Fibroblast of lung (primary cell): ENCODE measurements around the gene UGT1A10. TPM values are rescaled to one million over a fixed set of nuclear protein-coding genes. Genes with fewer than 3 reads are reported as not detected.

ENCODE experiments used
- DNase-seq, 2 donors: peaks; one replicate each; pipeline versions ENCODE4 v3.0.0 to v3.0.0-alpha.2; 2010; ENCODE audit warnings: low read depth in 2 of 2
- H2AFZ ChIP-seq: 2 replicates; pipeline ENCODE4 v1.5.1; 2012; ENCODE audit warnings: low read length, control low read depth, inconsistent platforms
- H3K27ac ChIP-seq: 2 replicates; pipeline ENCODE4 v1.5.1; 2011; ENCODE audit warnings: low read length, control low read depth; ENCODE audit not compliant: insufficient read depth
- H3K27me3 ChIP-seq: 2 replicates; pipeline ENCODE4 v1.5.1; 2011; ENCODE audit warnings: mild to moderate bottlenecking, low read length; ENCODE audit not compliant: control insufficient read depth, insufficient read depth
- H3K36me3 ChIP-seq: 2 replicates; pipeline ENCODE4 v1.5.1; 2011; ENCODE audit warnings: low read length; ENCODE audit not compliant: control insufficient read depth, insufficient read depth
- H3K4me1 ChIP-seq: 2 replicates; pipeline ENCODE4 v1.5.1; 2011; ENCODE audit warnings: low read length; ENCODE audit not compliant: control insufficient read depth, insufficient read depth; ENCODE audit errors: extremely low read depth
- H3K4me2 ChIP-seq: 2 replicates; pipeline ENCODE4 v1.5.1; 2011; ENCODE audit warnings: low read length, control low read depth; ENCODE audit not compliant: insufficient read depth; ENCODE audit errors: extremely low read depth
- H3K4me3 ChIP-seq, 4 experiments: fragments of 200-600 bp in 1 of 4; sonication (generic) in 1 of 4; replicated peaks in 1 of 4; 2 replicates each; pipeline ENCODE4 v1.5.1; 2011 to 2016; ENCODE audit warnings: low read length in 4 of 4, low read depth in 3 of 4, mild to moderate bottlenecking in 3 of 4, control low read depth in 2 of 4, inconsistent platforms in 1 of 4, mixed read lengths in 1 of 4; ENCODE audit not compliant: insufficient read depth in 1 of 4; ENCODE audit errors: control extremely low read depth in 1 of 4
- H3K79me2 ChIP-seq: 2 replicates; pipeline ENCODE4 v1.5.1; 2012; ENCODE audit warnings: mild to moderate bottlenecking, low read length, inconsistent platforms; ENCODE audit not compliant: control insufficient read depth, insufficient read depth
- H3K9ac ChIP-seq: 2 replicates; pipeline ENCODE4 v1.5.1; 2011; ENCODE audit warnings: mild to moderate bottlenecking, low read length, control low read depth; ENCODE audit not compliant: insufficient read depth
- H3K9me3 ChIP-seq: 2 replicates; pipeline ENCODE4 v1.5.1; 2012; ENCODE audit warnings: low read depth, low read length; ENCODE audit not compliant: control insufficient read depth, insufficient read depth
- H4K20me1 ChIP-seq: 2 replicates; pipeline ENCODE4 v1.5.1; 2011; ENCODE audit warnings: low read length; ENCODE audit not compliant: control insufficient read depth, insufficient read depth; ENCODE audit errors: extremely low read depth
- EZH2 ChIP-seq: IDR thresholded peaks from 2 replicates; pipeline ENCODE4 v1.5.1; 2012; ENCODE audit warnings: low read length, control low read depth, mild to moderate bottlenecking; ENCODE audit errors: missing control alignments
- polyA plus RNA-seq, 2 donors: library from polyadenylated mRNA; depleted of rRNA in 1 of 2; stranded (reverse) in 1 of 2; unstranded in 1 of 2; fragments of >200 nt; gene quantifications; 2 replicates each; pipeline ENCODE4 v1.2.1, GENCODE V29; 2011 to 2012; ENCODE audit warnings: missing spikeins in 1 of 2
- total RNA-seq: library from RNA; depleted of rRNA; stranded (reverse); fragments of >200 nt; gene quantifications from 2 replicates; pipeline ENCODE4 v1.2.1, GENCODE V29; 2014
- TF ChIP-seq, protein P1 (sequence below), 2 donors: IDR thresholded peaks in 1 of 2; conservative IDR thresholded peaks in 1 of 2; 1 replicate in 1 of 2; 2 replicates in 1 of 2; pipeline ENCODE4 v1.5.1; 2011 to 2012; ENCODE audit warnings: low read length in 2 of 2, control low read depth in 1 of 2, inconsistent platforms in 1 of 2, low read depth in 1 of 2, mild to moderate bottlenecking in 1 of 2

UGT1A10 gene
- total and polyA plus RNA-seq, 2 donors (not counting 1 experiment from before 2014, with no cell fraction given) = not detected

DNA sequence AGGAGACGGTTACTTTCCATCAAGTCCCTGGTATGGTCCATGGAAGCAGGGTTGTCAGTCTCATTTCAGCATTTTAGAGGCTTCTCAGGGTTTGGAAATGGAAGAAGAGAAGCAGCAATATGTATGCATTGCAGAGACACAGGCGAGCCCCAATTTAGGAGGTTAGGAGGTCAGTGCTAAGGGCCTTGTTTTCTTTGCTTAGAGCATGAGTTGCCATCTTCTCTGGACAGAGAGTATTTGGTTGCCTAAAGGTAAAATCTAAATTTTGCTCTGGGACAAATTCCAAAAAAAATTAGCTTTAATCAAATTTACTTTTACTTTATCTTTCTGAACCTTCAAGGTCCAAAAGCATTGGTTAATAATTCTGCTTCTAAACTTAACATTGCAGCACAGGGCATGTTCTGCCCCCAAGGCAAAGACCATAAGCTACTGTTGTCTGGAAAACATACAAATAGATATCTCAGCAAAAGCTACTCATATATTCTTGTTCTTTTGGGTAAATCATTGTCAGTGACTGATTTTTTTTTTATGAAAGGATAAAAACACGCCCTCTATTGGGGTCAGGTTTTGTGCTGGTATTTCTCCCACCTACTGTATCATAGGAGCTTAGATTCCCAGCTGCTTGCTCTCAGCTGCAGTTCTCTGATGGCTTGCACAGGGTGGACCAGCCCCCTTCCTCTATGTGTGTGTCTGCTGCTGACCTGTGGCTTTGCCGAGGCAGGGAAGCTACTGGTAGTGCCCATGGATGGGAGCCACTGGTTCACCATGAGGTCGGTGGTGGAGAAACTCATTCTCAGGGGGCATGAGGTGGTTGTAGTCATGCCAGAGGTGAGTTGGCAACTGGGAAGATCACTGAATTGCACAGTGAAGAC is 35.3 kb downstream of the UGT1A10 start, which contains the start of gene UGT1A9:
UGT1A9 (plus strand) TSS at position 609 of the 872 bp plus-strand sequence; CDS start at position 646, 37 bp downstream.
- Histone ChIP-seq H3K4me3 (no peak within 1 kb of the TSS), H3K9ac (no peak within 1 kb of the TSS), H3K4me2 (no peak within 1 kb of the TSS), H3K9me3 (no peaks in the 10 kb centered on the region), H3K79me2 (no peaks in the 10 kb centered on the region), H4K20me1 (no peaks in the 10 kb centered on the region), H3K27ac (no peak within 1 kb of the TSS), H3K36me3 (no peaks in the 10 kb centered on the region), H2AFZ (no peak within 1 kb of the TSS), H3K27me3 (no peaks in the 10 kb centered on the region), H3K4me1 (no peaks in the 10 kb centered on the region)
- DNase-seq = no peak
- TF ChIP-seq EZH2 = no peak
- TF ChIP-seq, protein P1, sequence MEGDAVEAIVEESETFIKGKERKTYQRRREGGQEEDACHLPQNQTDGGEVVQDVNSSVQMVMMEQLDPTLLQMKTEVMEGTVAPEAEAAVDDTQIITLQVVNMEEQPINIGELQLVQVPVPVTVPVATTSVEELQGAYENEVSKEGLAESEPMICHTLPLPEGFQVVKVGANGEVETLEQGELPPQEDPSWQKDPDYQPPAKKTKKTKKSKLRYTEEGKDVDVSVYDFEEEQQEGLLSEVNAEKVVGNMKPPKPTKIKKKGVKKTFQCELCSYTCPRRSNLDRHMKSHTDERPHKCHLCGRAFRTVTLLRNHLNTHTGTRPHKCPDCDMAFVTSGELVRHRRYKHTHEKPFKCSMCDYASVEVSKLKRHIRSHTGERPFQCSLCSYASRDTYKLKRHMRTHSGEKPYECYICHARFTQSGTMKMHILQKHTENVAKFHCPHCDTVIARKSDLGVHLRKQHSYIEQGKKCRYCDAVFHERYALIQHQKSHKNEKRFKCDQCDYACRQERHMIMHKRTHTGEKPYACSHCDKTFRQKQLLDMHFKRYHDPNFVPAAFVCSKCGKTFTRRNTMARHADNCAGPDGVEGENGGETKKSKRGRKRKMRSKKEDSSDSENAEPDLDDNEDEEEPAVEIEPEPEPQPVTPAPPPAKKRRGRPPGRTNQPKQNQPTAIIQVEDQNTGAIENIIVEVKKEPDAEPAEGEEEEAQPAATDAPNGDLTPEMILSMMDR (conservative IDR thresholded peaks at IDR 0.05 in 1 of 2, IDR thresholded peaks at IDR 0.05 in 1 of 2; ENCODE audit: low read depth in 1 of 2, low read length in 2 of 2) = no peak

DNA sequence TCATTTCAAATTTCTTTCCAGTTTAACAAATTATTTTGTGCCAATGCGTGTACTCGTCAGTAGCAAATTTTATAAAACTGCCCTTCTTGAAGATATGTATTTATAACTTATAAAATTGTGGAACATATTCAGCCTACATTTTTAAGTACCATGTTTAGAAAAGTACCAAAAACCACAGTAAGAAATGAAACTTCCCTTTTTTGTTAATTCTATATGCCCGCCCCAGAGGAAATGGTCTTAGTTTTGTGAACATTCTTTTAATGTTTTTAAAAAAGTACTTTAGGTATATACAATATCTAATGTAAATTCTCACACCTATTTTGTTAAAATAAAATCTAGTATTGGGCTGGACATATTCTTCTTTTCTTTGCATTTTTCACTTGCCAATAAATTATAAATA is 36.6 kb downstream of the UGT1A10 start:
- no peaks in the 10 kb centered on the region for H3K4me1 ChIP-seq
- TF ChIP-seq EZH2 = no peak
- TF ChIP-seq, protein P1 (conservative IDR thresholded peaks at IDR 0.05 in 1 of 2, IDR thresholded peaks at IDR 0.05 in 1 of 2; ENCODE audit: low read depth in 1 of 2, low read length in 2 of 2) = no peak
- H3K27me3 ChIP-seq = no peaks in the 10 kb centered on the region
- H3K9me3 ChIP-seq = no peaks in the 10 kb centered on the region
- H3K27ac ChIP-seq = no peak overlapping the region
- H3K9ac ChIP-seq = no peak overlapping the region
- H2AFZ ChIP-seq = no peak overlapping the region
- H3K36me3 ChIP-seq = no peaks in the 10 kb centered on the region
- no peaks in the 10 kb centered on the region for H4K20me1 ChIP-seq
- no peaks in the 10 kb centered on the region for H3K79me2 ChIP-seq
- H3K4me2 ChIP-seq = no peak overlapping the region
- no peak overlapping the region for H3K4me3 ChIP-seq
- no peak for DNase-seq

DNA sequence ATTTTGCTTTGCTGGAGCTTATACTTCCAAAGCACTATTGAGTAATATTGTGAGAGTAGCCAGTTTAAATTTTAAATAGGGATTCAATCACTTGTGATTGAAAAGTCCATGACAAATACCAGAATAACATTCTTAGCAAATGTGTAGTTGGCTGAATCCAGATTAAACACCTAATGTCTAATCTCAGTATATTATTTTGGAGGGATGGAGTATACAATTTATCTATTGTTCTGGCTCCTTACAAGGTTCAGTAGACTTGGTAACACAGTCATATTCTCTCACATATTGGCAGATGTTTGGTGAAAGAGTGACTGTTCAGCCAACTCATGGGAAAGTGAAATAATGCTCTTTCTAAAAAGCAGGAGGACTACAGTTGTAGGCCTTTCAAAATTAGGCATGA is 37.6 kb downstream of the UGT1A10 start:
- Histone ChIP-seq H2AFZ (no peak overlapping the region), H4K20me1 (no peaks in the 10 kb centered on the region), H3K4me1 (no peaks in the 10 kb centered on the region), H3K9ac (no peak overlapping the region), H3K27ac (no peak overlapping the region), H3K36me3 (no peaks in the 10 kb centered on the region), H3K79me2 (no peaks in the 10 kb centered on the region), H3K9me3 (no peaks in the 10 kb centered on the region), H3K4me2 (no peak overlapping the region), H3K27me3 (no peaks in the 10 kb centered on the region), H3K4me3 (no peak overlapping the region)
- no peak for DNase-seq
- TF ChIP-seq EZH2 = no peak
- TF ChIP-seq, protein P1 (conservative IDR thresholded peaks at IDR 0.05 in 1 of 2, IDR thresholded peaks at IDR 0.05 in 1 of 2; ENCODE audit: low read depth in 1 of 2, low read length in 2 of 2) = no peak
